Mononuclear cell (primary cell): Measurements from ENCODE around the gene NEDD9. TPM values are rescaled to one million over a fixed set of nuclear protein-coding genes. Genes with fewer than 3 reads are reported as not detected.

ENCODE experiments used
- H3K27me3 ChIP-seq: 2 replicates; pipeline ENCODE4 v1.6.0; 2011; ENCODE audit warnings: low read length, control low read depth; ENCODE audit not compliant: insufficient read depth
- H3K4me1 ChIP-seq: 2 replicates; pipeline ENCODE4 v1.5.1; 2011; ENCODE audit warnings: mild to moderate bottlenecking, low read length, control low read depth; ENCODE audit not compliant: insufficient read depth
- H3K4me3 ChIP-seq: 2 replicates; pipeline ENCODE4 v1.5.1; 2011; ENCODE audit warnings: mild to moderate bottlenecking, low read length, moderate library complexity
- H3K9me3 ChIP-seq: 2 replicates; pipeline ENCODE4 v1.5.1; 2011; ENCODE audit warnings: low read depth, mild to moderate bottlenecking, control low read depth, low read length
- total RNA-seq: library from RNA; depleted of rRNA; stranded (reverse); fragments of >200 nt; gene quantifications from one replicate; pipeline ENCODE4 v1.2.3, GENCODE V29; 2012

The NEDD9 gene
- total RNA-seq, 1 donor, result 42.4 TPM

DNA sequence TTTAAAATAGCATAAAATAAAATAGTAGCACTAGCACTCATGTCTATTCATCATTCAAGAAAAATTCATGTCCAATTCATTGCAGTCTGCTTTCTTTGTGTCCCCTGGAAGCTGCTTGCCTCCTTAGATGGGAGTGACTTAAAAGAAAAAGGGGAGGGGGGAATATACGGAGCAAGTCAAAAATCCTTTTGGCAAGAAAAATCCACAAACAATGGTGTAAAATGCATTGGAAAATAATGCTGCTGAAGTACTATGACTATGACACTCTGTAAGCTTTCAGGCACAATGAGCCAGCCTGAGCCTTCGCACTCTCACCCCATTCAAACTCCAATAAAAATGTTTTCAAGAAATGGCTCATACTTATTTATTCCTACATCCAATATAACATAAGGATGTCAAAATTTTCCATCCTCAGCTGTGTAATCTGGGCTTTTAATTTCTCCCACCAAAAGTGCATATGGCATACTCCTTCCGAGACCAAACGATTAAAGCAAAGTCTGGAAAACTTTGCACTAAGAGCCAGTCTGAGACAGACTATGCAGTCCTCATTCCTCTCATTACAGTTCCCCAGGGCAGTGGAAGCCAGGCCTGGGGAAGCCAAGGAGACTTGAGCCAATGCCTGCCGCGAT, 790 bp downstream of the NEDD9 start:
- Histone ChIP-seq H3K27me3 (no peaks in the 10 kb centered on the region), H3K9me3 (no peaks in the 10 kb centered on the region), H3K4me1 (peaks cover 31% of the 10 kb centered on the region), H3K4me3 (peak overlapping the region; percentile 41)

DNA sequence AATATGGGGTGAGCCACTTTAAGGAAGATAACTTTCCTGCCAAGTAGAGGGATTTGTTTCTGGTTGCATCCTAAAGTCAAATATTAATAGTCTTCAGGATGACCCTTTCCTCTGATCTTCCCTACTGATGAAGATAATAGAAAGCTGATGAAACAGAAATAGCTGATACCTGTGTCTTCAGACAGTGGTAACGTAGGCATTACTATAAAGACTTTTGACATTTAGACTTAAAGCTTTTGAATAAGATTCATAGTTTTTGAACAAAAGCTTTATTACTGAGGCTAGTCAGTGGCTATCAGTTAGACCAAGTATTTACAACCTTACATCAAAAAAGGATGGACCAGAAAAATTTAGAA, 1.4 kb downstream of the NEDD9 start:
- H3K27me3 ChIP-seq, result no peaks in the 10 kb centered on the region
- no peak overlapping the region for H3K4me3 ChIP-seq
- peaks cover 25% of the 10 kb centered on the region for H3K4me1 ChIP-seq
- no peaks in the 10 kb centered on the region for H3K9me3 ChIP-seq

DNA sequence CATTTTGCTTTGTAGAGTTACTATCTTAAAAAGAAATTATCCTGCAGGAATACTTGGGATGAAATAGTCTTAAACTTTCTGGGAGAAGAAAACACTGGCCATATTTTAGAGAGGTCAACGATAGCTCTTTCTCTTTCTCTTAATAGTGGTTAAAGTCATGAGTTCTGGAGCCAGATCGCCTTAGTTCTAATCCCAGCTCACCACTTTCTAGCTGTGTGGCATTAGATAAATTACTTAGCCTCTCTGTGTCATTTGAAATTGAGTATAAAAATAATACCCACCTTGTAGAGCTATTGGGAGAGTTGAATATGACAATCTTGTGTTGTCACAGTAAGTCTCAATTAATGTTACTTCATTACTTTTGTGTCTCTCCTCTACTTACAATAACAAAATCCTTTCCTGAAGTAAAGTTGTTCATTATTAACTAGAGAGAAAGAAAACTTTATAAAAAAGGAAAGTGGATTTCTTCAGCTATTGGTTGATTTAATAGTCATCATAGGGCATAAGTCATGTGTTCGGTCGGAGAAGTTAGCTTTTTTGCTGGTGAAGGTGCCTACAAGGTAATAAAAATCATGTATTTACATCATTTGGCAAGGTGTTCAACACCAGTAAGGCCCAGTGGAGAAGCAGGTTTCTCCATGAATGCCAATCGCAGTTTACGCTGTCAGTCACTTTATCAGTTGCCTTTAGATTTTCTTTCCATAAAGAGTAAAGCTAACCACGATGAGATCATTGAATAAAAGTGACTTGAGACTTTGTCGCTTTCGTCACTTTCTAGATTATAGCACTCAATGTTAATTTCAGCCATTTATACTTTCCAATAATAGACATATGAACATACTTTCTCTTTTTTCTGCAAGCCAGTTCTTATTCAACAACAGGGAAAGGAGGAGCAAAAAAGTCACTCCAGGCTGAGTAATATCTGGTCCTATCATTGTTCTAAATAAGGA, 2.0 kb downstream of the NEDD9 start:
- Histone ChIP-seq H3K4me1 (peaks cover 24% of the 10 kb centered on the region), H3K9me3 (no peaks in the 10 kb centered on the region), H3K27me3 (no peaks in the 10 kb centered on the region), H3K4me3 (no peak overlapping the region)

DNA sequence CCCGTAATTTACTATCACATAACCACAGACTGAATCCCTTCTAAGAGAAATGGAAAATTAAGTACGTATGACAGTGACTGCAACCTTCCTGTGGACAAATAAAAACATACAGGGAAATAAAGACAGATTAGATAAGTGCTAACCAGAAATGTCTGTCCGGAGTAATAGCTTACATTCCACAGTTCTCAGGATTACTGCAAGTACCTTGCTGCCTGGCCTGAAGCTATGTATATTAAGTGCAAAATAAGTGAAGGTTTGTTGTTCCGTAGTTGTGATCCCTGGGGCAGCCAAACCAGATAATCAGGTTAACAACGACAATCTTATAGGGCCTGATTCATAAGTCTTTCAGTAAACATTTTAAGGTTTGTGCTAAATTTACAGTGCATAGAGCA, 2.8 kb downstream of the NEDD9 start:
- Histone ChIP-seq H3K9me3 (no peaks in the 10 kb centered on the region), H3K4me1 (peaks cover 32% of the 10 kb centered on the region), H3K4me3 (no peak overlapping the region), H3K27me3 (no peaks in the 10 kb centered on the region)

DNA sequence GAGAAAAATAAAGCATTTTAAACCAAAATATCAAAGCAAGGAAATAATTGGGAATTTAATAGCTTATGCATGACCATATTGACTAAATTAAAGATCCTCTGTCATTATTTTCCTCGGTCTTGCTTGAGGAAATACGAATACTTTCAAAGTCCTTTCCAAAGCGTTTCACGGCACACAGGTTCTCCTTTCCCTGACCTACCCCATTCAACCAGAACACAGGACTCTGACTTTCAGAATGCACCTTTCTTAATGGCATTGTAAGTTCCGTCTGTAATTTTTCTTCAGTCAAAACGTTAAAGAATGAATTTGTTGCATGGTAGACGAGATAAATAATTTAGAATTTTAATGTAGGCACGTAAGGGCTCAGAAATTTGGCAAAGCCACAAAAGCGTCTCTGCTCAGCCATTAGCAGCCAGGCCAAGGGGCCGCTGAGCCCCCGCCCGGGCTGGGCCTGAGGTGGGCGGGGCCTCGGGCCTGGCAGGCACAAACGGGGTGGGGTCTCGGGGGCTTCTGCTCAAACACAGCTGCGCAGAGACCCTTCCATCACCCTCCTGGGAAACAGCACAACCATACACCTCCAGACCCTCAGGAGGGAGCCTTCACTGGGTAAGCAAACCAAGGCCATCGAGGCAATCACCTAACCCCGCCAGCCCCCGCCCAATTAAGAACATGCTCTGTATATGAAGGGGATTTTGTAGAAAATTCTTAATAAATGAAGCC, 3.4 kb downstream of the NEDD9 start:
- Histone ChIP-seq H3K9me3 (no peaks in the 10 kb centered on the region), H3K4me1 (peaks cover 36% of the 10 kb centered on the region), H3K27me3 (no peaks in the 10 kb centered on the region), H3K4me3 (no peak overlapping the region)

- no peak overlapping the region for H3K4me3 ChIP-seq
- H3K4me1 ChIP-seq, result peaks cover 38% of the 10 kb centered on the region
- H3K9me3 ChIP-seq, result no peaks in the 10 kb centered on the region
- no peaks in the 10 kb centered on the region for H3K27me3 ChIP-seq
These were observed 4.8 kb downstream of the NEDD9 start for GRCh38 chr6:11227698-11228097.

DNA sequence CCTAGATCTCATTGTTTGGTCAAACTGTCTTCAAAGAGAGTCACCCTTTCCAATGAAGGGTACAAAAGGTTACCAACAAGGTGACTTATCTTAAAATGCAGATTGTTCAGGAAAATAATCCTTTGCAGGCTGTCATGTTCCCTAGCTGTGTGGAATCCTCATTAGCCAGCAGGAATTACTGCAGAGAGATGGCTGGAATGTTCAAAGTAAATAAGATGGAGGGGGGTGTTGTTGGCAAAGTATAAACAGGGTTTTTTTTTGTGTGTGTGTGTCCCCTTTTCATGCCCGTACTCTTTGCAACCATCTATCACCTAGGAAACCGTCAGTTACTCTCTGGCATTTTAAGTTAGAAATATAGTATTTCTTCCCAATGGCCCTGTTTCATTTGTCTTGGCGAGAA, 6.5 kb downstream of the NEDD9 start:
- no peaks in the 10 kb centered on the region for H3K27me3 ChIP-seq
- no peaks in the 10 kb centered on the region for H3K9me3 ChIP-seq
- H3K4me1 ChIP-seq, result peaks cover 38% of the 10 kb centered on the region
- no peak overlapping the region for H3K4me3 ChIP-seq

DNA sequence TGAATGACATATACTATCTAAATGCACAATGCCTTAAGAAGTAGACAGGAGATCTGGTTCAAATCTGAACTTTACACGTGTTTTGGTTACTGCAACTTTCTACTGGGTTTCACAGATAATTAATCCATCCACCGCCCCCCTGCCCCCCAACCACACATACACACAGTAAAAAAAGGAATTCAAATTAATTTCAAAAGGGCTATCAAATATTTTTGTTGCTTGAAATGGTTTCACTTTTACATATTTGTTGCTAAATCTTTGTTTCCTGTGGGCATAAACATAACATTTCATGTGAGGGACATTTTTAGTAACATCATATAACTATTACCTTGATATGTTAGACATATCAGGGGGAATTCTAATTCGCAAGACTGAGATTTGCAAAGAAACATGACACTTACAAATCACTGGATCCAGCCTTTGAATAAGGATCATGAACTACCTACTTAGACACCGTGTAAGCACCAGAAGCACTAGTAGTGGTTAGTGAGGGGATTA, 7.5 kb downstream of the NEDD9 start:
- no peaks in the 10 kb centered on the region for H3K27me3 ChIP-seq
- no peak overlapping the region for H3K4me3 ChIP-seq
- H3K4me1 ChIP-seq, result peaks cover 44% of the 10 kb centered on the region
- H3K9me3 ChIP-seq, result no peaks in the 10 kb centered on the region

- Histone ChIP-seq H3K4me3 (no peak overlapping the region), H3K9me3 (no peaks in the 10 kb centered on the region), H3K4me1 (peaks cover 50% of the 10 kb centered on the region), H3K27me3 (no peaks in the 10 kb centered on the region)
These were observed 8.1 kb downstream of the NEDD9 start for GRCh38 chr6:11224252-11224965.

GRCh38 chr6:11223286-11223864, 9.1 kb downstream of the NEDD9 start:
- H3K27me3 ChIP-seq, result no peaks in the 10 kb centered on the region
- no peak overlapping the region for H3K4me3 ChIP-seq
- no peaks in the 10 kb centered on the region for H3K9me3 ChIP-seq
- peaks cover 61% of the 10 kb centered on the region for H3K4me1 ChIP-seq

DNA sequence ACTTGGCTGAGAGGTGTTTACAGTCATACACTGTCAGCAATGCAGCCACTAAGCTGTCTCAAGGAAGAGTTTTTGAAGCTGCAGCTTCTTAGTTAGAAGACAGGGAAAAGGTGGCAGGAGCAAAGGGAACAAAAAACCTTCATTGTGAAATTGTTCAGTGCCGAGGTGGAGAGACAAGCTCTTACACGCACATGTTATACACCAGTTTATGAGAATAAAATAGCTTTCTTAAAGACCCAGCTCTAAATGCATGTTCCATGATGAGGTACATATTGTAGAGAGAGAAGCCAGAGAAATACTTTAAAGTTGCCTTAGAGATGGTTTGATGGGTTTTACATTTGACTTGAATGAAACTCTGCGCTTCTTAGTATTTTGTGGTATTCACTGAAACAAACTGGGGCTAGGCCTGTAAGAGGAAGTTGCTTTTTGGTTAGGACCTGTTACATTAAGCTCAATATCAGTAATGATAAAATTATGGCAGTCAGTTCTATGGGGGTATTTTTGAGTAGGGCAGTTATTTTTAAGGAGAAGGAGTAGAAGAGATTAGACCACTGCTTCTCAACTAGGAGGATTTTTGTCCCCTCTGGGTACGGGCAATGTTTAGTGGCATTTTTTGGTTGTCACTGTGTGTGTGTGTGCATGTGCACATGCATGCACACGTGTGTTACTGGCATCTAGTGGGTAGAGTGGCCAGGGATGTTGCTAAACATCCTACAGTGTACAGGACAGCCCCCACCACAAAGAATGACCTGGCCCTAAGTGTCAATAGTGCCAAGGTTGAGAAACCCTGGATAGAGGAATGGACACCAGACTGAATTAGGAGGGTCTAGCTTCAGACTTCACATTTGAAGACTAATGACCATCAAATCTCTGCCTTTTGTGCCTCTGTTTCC, 9.8 kb downstream of the NEDD9 start:
- Histone ChIP-seq H3K27me3 (no peaks in the 10 kb centered on the region), H3K4me3 (no peak overlapping the region), H3K9me3 (no peaks in the 10 kb centered on the region), H3K4me1 (peaks cover 68% of the 10 kb centered on the region)

- Histone ChIP-seq H3K9me3 (no peaks in the 10 kb centered on the region), H3K4me3 (no peak overlapping the region), H3K27me3 (no peaks in the 10 kb centered on the region), H3K4me1 (peaks cover 73% of the 10 kb centered on the region)
These were observed 10.7 kb downstream of the NEDD9 start for GRCh38 chr6:11221623-11222384.

GRCh38 chr6:11219400-11219834, 13.1 kb downstream of the NEDD9 start:
- H3K27me3 ChIP-seq, result no peaks in the 10 kb centered on the region
- no peak overlapping the region for H3K4me3 ChIP-seq
- H3K4me1 ChIP-seq, result peaks cover 62% of the 10 kb centered on the region
- H3K9me3 ChIP-seq, result no peaks in the 10 kb centered on the region
